HEK293T (cell line): ENCODE data around the gene OTOP3.

Source experiments
- CTCF ChIA-PET: fragments of 350-600 bp; formaldehyde crosslinking; extraction: SDS; loops from one replicate; lab custom pipeline; 2021; ENCODE audit warnings: antibody characterized with exemption, inconsistent platforms; lab: Yijun Ruan, JAX
- POLR2A ChIA-PET: fragments of 350-600 bp; formaldehyde crosslinking; extraction: SDS; loops from one replicate; lab custom pipeline; 2020; ENCODE audit warnings: antibody characterized with exemption, inconsistent platforms; lab: Yijun Ruan, JAX
- DNase-seq: peaks from one replicate; pipeline ENCODE4 v3.0.0; 2012; ENCODE audit warnings: mixed read lengths; ENCODE audit errors: extremely low spot score
- ARNT ChIP-seq: fragments of 450-650 bp; IDR thresholded peaks from 2 replicates; pipeline ENCODE4 v1.6.1; 2017; ENCODE audit warnings: mild to moderate bottlenecking
- BHLHE40 ChIP-seq: fragments of 450-650 bp; IDR thresholded peaks from 2 replicates; pipeline ENCODE4 v1.6.1; 2016; ENCODE audit warnings: mild to moderate bottlenecking, moderate library complexity, borderline replicate concordance
- CTBP1 ChIP-seq: fragments of 450-650 bp; IDR thresholded peaks from 2 replicates; pipeline ENCODE4 v1.6.1; 2016; ENCODE audit warnings: borderline replicate concordance
- ELF4 ChIP-seq: fragments of 450-650 bp; IDR thresholded peaks from 2 replicates; pipeline ENCODE4 v1.6.1; 2017; ENCODE audit warnings: antibody characterized with exemption
- FOXA1 ChIP-seq: fragments of 450-650 bp; IDR thresholded peaks from 2 replicates; pipeline ENCODE4 v1.6.1; 2016; ENCODE audit warnings: mild to moderate bottlenecking
- FOXK2 ChIP-seq: fragments of 450-650 bp; IDR thresholded peaks from 2 replicates; pipeline ENCODE4 v1.6.1; 2016; ENCODE audit warnings: mild to moderate bottlenecking
- FOXM1 ChIP-seq: fragments of 450-650 bp; IDR thresholded peaks from 2 replicates; pipeline ENCODE4 v1.6.1; 2017; ENCODE audit warnings: mild to moderate bottlenecking, borderline replicate concordance
- HDGF ChIP-seq: fragments of 450-650 bp; IDR thresholded peaks from 2 replicates; pipeline ENCODE4 v1.6.1; 2017; ENCODE audit warnings: antibody characterized with exemption, borderline replicate concordance
- L3MBTL2 ChIP-seq: fragments of 450-650 bp; conservative IDR thresholded peaks from 2 replicates; pipeline ENCODE4 v1.6.1; 2016; ENCODE audit warnings: mild to moderate bottlenecking
- LEF1 ChIP-seq: fragments of 450-650 bp; IDR thresholded peaks from 2 replicates; pipeline ENCODE4 v1.6.1; 2017; ENCODE audit warnings: mild to moderate bottlenecking, borderline replicate concordance
- NFRKB ChIP-seq: fragments of 450-650 bp; IDR thresholded peaks from 2 replicates; pipeline ENCODE4 v1.6.1; 2016; ENCODE audit warnings: mild to moderate bottlenecking, moderate library complexity
- PKNOX1 ChIP-seq: fragments of 450-650 bp; IDR thresholded peaks from 2 replicates; pipeline ENCODE4 v1.6.1; 2016
- SP1 ChIP-seq: fragments of 450-650 bp; IDR thresholded peaks from 2 replicates; pipeline ENCODE4 v1.6.1; 2017
- SUZ12 ChIP-seq: fragments of 450-650 bp; IDR thresholded peaks from 2 replicates; pipeline ENCODE4 v1.6.1; 2016; ENCODE audit warnings: mild to moderate bottlenecking
- TARDBP ChIP-seq: fragments of 450-650 bp; IDR thresholded peaks from 2 replicates; pipeline ENCODE4 v1.6.1; 2016
- ZNF384 ChIP-seq: fragments of 450-650 bp; IDR thresholded peaks from 2 replicates; pipeline ENCODE4 v1.6.1; 2016

Gene OTOP3

GRCh38 chr17:74995847-74996246 is 60.1 kb downstream of the OTOP3 start:
- ChIA-PET POLR2A (interaction anchor here (0.6 to 2.4 kb wide), 2 partner anchors 9 to 17 kb away, joined by 3 to 19 read pairs; partner anchors contain the start of gene MRPL58), CTCF (no interaction called here)
- DNase-seq, result no peak
- TF ChIP-seq PKNOX1 (no peak), HDGF (no peak), SP1 (no peak), ARNT (no peak), CTBP1 (no peak), SUZ12 (no peak), FOXK2 (no peak), NFRKB (no peak), ELF4 (no peak), TARDBP (no peak), L3MBTL2 (no peak), BHLHE40 (no peak), LEF1 (no peak), FOXM1 (no peak), ZNF384 (no peak)

- TF ChIP-seq FOXA1 (no peak), ELF4 (no peak), CTBP1 (no peak), HDGF (no peak), L3MBTL2 (no peak), FOXK2 (no peak), ARNT (no peak), ZNF384 (no peak), NFRKB (no peak), BHLHE40 (no peak), SUZ12 (no peak), FOXM1 (no peak)
- DNase-seq, result no peak
- POLR2A ChIA-PET, result interaction anchor here (0.9 to 2.6 kb wide), 2 partner anchors 11 to 13 kb away, joined by 3 to 19 read pairs; partner anchors contain the start of gene MRPL58
- CTCF ChIA-PET, result interaction anchor here (0.6 kb wide), 1 partner anchor 64 kb away, joined by 3 read pairs; no protein-coding TSS in a partner anchor
These were observed 63.1 kb downstream of the OTOP3 start for GRCh38 chr17:74998783-74999182.

- TF ChIP-seq ARNT (no peak), LEF1 (no peak), HDGF (no peak), TARDBP (no peak), SP1 (no peak), PKNOX1 (no peak), SUZ12 (no peak), NFRKB (no peak), FOXK2 (no peak), FOXM1 (no peak), BHLHE40 (no peak), ELF4 (no peak), FOXA1 (no peak), L3MBTL2 (no peak), CTBP1 (no peak), ZNF384 (no peak)
- ChIA-PET CTCF (interaction anchor here (0.6 kb wide), 1 partner anchor 11 kb away, joined by 3 read pairs; no protein-coding TSS in a partner anchor), POLR2A (interaction anchor here (0.6 to 2.6 kb wide), 4 partner anchors 8 to 17 kb away, joined by 3 to 19 read pairs (median 6); partner anchors contain the start of genes CDR2L and MRPL58)
- no peak for DNase-seq
These were observed 63.8 kb downstream of the OTOP3 start for GRCh38 chr17:74999523-74999922.
